Measurements from ENCODE around the gene BPIFB6.

DNA sequence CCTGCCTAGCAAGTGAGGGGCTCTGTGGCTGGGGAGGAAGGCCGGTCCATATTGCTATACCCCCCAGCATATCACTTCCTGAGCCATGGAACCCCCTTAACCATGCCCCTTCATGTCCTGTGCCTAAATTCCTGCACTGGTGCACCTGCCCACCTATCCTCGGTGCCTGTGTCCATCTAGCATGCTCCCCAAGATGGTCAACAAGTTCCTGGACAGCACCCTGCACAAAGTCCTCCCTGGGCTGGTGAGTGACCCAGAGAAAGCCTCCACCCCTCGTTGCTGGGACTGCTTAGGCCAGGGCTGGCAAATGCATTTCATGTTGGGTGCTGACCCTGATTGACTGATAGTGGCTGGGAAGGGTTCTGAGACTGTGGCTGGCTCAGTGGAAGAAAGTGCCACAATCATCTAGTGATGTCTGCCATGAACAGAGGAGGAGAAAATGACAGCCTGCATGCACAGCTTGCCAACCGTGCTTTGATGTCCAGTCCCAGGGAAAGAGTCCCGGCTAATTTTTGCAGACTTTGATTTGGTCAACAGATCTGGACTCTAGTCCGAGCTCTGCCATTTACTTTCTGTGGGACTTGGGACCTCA lies 3.5 kb downstream of the BPIFB6 start:
- no peak for TF ChIP-seq TCF7 (CRISPR knock-in tag; IDR thresholded peaks at IDR 0.05; ENCODE audit: low read depth)
- TF ChIP-seq, protein P1, sequence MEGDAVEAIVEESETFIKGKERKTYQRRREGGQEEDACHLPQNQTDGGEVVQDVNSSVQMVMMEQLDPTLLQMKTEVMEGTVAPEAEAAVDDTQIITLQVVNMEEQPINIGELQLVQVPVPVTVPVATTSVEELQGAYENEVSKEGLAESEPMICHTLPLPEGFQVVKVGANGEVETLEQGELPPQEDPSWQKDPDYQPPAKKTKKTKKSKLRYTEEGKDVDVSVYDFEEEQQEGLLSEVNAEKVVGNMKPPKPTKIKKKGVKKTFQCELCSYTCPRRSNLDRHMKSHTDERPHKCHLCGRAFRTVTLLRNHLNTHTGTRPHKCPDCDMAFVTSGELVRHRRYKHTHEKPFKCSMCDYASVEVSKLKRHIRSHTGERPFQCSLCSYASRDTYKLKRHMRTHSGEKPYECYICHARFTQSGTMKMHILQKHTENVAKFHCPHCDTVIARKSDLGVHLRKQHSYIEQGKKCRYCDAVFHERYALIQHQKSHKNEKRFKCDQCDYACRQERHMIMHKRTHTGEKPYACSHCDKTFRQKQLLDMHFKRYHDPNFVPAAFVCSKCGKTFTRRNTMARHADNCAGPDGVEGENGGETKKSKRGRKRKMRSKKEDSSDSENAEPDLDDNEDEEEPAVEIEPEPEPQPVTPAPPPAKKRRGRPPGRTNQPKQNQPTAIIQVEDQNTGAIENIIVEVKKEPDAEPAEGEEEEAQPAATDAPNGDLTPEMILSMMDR (IDR thresholded peaks at IDR 0.05), result no peak
